HCEC 1CT (cell line): Measurements from ENCODE around the gene NTPCR.

Source experiments
- DNase-seq: peaks from one replicate; pipeline ENCODE4 v3.0.0-alpha.2; 2017

The NTPCR gene

DNA sequence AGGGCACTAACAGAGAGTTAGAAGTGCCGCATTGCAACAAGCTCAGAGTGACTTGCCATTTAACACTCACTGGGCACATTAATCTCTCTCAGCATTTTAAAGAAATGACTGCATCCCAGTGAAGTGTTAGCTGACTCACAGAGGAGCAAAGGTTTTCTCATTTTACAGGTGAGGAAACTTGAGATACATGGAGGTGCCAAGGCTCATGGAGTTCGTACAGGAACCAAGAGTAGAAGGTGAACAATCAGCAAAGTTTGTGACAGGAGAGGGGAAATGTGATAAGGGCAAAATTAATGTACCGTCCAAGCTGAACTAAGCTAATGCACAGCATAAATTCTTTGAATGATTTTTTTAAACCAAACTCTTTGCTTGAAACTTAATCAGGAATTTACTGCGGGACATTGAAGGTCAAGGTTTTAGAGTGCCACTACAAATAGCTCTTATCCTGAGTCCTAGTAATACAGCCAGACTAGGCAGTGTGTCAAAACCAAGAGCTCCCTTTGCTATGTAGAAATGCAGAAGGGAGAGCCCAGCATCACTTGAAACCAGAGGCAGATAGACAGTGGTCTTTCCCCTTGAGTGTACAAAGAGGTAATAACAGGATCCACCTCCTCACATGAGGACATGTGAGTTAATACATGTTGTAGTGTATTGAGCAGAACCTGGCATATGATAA is 22.4 kb upstream of the NTPCR start:
- DNase-seq = no peak

- DNase-seq = no peak
Measured at GRCh38 chr1:232932486-232933425, 17.7 kb upstream of the NTPCR start.

DNA sequence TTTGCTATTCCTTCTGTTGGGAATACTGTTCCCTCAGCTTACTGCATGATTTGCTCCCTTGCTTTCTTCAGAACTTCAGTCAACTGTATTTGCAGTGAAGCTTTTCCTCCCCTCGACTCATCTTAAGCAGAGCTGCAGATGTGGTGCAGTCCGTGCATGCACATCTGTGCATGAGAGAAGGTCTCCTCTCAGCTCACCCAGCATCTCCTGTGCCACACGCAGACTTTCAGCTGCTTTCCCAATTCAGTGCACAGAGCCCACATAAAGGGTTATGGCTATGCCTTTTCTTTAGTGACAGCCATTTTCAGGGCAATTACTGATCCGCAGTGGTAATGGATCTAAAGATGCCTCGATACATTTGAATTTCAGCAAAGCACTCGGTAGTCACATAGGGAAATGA is 13.5 kb upstream of the NTPCR start:
- DNase-seq = no peak

DNA sequence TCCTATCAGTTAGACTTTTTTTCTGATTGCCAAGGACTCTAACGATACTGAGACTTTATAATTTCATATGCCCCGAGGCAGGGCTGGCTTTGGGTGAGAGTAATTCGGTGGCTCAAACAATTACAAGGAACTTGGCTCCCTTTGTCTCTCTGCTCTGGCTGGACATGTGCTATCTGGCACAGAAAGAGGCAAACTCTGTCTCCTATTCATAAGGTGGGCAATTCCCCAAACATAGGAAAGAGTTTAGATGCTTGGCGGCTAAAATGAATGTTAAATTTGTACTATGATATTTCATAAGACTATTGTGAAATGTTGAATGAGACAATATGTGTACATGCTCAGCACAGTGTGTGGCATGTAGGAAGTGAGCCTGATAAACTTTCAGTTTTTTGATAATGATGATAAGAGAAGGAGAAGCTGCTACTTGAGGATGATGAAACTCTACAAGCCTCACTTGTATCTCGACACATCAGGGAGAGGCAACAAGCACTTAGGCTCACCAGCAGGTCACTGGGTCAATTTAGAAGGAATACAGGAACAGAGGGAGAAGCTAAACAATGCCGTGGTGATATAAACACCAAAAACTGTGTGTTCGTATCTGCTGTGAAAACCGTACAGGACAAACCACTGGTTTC is 12.6 kb upstream of the NTPCR start:
- no peak for DNase-seq

GRCh38 chr1:232938926-232939325 is 11.5 kb upstream of the NTPCR start:
- no peak for DNase-seq

DNA sequence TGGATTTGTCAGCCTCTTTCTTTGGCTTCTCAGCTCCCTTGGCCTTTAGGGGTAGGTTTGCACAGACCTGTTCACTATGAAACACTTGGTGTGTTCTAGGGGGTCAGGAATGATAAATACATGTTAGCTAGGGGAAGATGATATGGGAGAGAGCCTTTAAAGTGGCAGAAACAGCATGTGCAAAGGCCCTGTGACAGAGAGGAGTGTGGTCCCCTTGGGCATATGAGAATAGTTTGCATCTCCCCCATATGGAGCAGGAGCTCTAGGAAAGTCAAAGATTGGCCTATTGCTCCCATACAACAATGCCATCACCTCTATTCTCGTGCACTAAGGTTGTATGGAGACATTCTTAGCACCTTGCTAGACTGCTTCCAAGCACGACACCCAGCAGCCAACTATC is 10.7 kb upstream of the NTPCR start:
- no peak for DNase-seq

GRCh38 chr1:232940262-232940661 is 10.1 kb upstream of the NTPCR start:
- no peak for DNase-seq

GRCh38 chr1:232942413-232943294 is 7.8 kb upstream of the NTPCR start:
- DNase-seq = no peak

- no peak for DNase-seq
Measured at GRCh38 chr1:232943679-232944252, 6.6 kb upstream of the NTPCR start.

GRCh38 chr1:232944347-232944746 is 6.1 kb upstream of the NTPCR start:
- no peak for DNase-seq

DNA sequence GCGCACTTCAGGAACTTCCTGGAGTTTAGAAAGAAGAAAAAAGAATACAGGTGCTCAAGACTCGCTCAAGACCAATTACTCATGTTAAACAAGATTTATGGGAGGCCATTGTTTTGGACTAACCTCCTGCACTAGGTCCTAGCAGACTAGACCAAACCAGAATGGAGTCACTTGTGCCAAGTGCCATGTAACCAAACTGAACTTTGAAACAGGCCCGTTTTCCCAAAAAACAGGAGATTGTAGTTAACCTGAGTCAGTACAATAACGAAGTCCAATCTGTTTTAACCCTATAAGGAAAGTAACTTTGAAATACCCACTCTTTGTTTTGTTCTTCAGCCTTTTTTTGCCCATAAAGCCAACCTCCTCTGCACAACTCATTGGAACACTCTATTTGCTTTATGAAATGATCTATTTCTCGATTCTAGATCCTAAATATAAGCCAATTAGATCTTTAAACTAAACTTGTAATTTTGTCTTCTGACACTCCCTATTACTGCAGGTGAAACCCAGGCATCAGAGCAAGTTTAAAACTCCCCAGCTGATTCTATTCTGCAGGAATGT is 695 bp upstream of the NTPCR start:
- no peak for DNase-seq

- DNase-seq = no peak
Measured at GRCh38 chr1:232951180-232951579, 769 bp downstream of the NTPCR start.

- DNase-seq = no peak
Measured at GRCh38 chr1:232951605-232952004, 1.2 kb downstream of the NTPCR start.

DNA sequence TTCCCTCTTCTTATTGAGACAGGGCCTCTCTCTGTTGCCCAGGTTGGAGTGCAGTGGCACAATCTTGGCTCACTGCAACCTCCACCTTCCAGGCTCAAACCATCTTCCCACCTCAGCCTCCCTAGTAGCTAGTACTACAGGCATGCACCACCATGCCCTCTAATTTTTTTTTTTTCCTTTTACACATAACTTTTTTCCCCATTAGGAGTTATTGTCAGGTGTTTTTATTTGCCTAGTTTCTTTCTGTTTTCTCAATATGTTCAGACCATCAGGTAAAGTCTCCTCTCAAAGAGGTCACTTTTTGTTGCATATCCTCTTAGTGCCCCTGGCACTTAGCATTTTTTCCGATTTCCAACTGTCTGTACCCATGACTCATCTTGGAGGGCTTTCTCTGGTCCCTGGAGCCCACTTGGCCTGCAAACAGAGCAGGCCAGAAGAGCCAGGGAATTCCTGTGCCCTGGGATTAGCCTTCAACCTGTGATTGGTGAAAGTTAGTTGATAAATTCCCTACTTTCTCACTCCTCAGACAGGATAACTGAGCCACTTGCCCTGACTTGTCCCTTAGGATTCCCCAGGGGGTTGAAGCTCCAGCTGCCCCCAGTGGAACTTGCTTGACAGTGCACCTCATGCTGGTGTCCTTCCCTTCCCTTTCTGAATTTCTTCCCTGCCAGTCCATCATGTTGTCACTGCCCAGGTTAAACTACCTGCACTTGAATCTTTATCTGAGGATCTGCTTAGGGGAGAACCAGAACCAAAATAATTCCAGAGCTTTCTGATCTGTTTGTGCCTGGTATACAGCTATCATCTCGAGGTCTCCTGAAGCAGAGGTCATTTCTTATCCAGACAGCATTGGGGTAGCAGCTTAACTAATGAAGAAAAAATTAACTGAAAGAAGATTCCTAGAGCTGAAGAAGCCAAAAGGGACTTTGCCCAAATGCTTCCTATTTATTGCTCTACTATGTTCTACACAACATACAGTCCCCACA is 2.4 kb downstream of the NTPCR start:
- DNase-seq = peak; percentile 50

GRCh38 chr1:232954594-232955365 is 4.4 kb downstream of the NTPCR start:
- DNase-seq = no peak

DNA sequence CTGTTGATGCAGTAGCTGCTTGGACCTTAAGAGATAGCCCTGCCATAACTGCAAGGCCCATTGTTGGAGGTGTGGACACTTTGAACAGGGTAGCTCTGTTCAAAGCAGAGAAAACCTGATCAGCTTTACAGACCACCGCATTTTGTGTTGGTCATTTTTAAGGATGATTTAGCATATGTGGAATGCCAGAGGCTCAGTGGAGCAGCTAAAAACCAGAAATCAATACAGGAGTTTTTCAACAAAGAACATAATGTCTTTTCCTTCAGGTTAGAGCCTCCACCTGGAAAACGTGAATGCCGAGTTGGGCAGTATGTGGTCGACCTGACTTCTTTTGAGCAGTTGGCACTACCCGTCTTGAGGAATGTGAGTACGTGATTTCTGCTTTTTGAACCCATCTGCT is 5.7 kb downstream of the NTPCR start:
- no peak for DNase-seq

- DNase-seq = no peak
Measured at GRCh38 chr1:232958067-232958466, 7.7 kb downstream of the NTPCR start.

- DNase-seq = no peak
Measured at GRCh38 chr1:232962761-232963745, 12.6 kb downstream of the NTPCR start.

DNA sequence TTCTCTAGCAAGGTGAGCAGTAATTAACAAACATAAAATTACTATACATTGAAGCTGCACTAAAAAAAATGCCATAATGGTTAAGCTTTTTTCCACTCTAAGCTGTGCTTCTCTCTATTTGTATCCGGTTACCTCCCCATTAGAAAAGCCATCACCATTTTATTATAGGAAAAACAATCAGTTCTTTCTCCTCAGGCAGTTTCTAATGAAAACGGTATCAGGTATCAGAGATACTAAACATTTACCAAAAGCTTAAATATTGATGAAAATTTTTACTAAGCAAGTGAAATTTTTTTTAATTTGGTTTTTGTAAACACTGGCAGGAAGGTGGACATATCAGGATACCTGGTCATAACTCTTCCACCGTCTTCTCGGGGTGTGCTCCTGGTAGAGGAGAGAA is 14.2 kb downstream of the NTPCR start:
- DNase-seq = no peak
